PC-9 (cell line): ENCODE measurements around the gene RBM24.

Experiments
- CTCF ChIP-seq: fragments of 200-600 bp; sonication (generic); conservative IDR thresholded peaks from 2 replicates; pipeline ENCODE4 v1.6.1; 2017; ENCODE audit warnings: mixed run types, antibody characterized with exemption, mild to moderate bottlenecking, moderate library complexity
- EZH2 ChIP-seq: fragments of 200-600 bp; sonication (generic); IDR thresholded peaks from 2 replicates; pipeline ENCODE4 v1.8.0; 2017; ENCODE audit warnings: antibody characterized with exemption, low read depth

DNA sequence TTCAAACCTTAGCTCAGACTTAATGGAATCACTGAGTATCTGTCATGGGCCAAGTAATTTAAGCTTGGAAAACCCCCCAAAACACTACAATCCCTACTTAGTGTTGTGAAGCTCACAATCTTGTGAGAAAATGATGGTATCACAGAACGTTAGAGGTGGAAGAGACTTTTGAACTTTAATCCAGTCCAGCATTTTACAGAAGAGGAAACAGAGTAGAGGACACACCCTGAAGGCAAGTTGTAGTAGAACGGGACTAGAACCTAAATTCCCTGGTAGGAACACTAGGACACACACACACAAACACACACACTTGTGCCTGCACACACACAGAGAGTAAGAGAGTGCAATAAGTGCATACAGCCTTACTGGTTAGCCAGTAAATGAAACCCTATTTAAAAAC, 62.1 kb downstream of the RBM24 start:
- no peak for TF ChIP-seq EZH2
- no peak for TF ChIP-seq CTCF
